Loucy (cell line): Measurements from ENCODE around the gene ATOSA.

Experiments used
- CTCF ChIP-seq: fragments of 200-600 bp; sonication (generic); conservative IDR thresholded peaks from 2 replicates; pipeline ENCODE4 v1.5.1; 2014; ENCODE audit warnings: mild to moderate bottlenecking, antibody characterized with exemption, low read length
- EZH2phosphoT487 ChIP-seq: fragments of 200-600 bp; IDR thresholded peaks from 2 replicates; pipeline ENCODE4 v1.6.1; 2018; ENCODE audit warnings: antibody characterized with exemption, mild to moderate bottlenecking, moderate library complexity, borderline replicate concordance

- TF ChIP-seq CTCF (no peak), EZH2phosphoT487 (no peak)
Measured at GRCh38 chr15:52667597-52667996, 11.6 kb downstream of the ATOSA start.
